Neural cell (in vitro differentiated cells): ENCODE results near the gene PDHX. TPM values are rescaled to one million over a fixed set of nuclear protein-coding genes. Genes with fewer than 3 reads are reported as not detected.

Experiments
- H2AFZ ChIP-seq: fragments of 200-600, 300-800 bp; sonication (generic), shearing (Covaris generic); 2 replicates; pipeline ENCODE4 v1.6.0; 2014; ENCODE audit warnings: low read depth, mild to moderate bottlenecking, antibody characterized with exemption, low read length, moderate library complexity
- H3F3A ChIP-seq: fragments of 200-600 bp; shearing (Covaris generic); 2 replicates; pipeline ENCODE4 v1.6.1; 2016; ENCODE audit warnings: mild to moderate bottlenecking, moderate library complexity, mixed read lengths, antibody characterized with exemption, low read length; ENCODE audit not compliant: insufficient read depth, poor library complexity, severe bottlenecking
- H3K27ac ChIP-seq: fragments of 200-600, 300-800 bp; sonication (generic), shearing (Covaris generic); 2 replicates; pipeline ENCODE4 v1.5.1; 2014; ENCODE audit warnings: mild to moderate bottlenecking, low read length, moderate library complexity
- H3K27me3 ChIP-seq: fragments of 300-800, 200-600 bp; sonication (generic), shearing (Covaris generic); 2 replicates; pipeline ENCODE4 v1.6.0; 2014; ENCODE audit warnings: mild to moderate bottlenecking, low read depth, low read length, moderate library complexity; ENCODE audit not compliant: insufficient read depth
- H3K36me3 ChIP-seq: fragments of 300-800, 200-600 bp; sonication (generic), shearing (Covaris generic); 2 replicates; pipeline ENCODE4 v1.5.1; 2014; ENCODE audit warnings: mild to moderate bottlenecking, antibody characterized with exemption, low read length, moderate library complexity; ENCODE audit not compliant: insufficient read depth
- H3K4me2 ChIP-seq: fragments of 300-800, 200-600 bp; sonication (generic), shearing (Covaris generic); 2 replicates; pipeline ENCODE4 v1.6.0; 2014; ENCODE audit warnings: mild to moderate bottlenecking, low read length
- H3K4me3 ChIP-seq: fragments of 300-800, 200-600 bp; sonication (generic), shearing (Covaris generic); 2 replicates; pipeline ENCODE4 v1.5.1; 2014; ENCODE audit warnings: mild to moderate bottlenecking, low read length, moderate library complexity
- H3K79me2 ChIP-seq: fragments of 200-600 bp; shearing (Covaris generic); replicated peaks from 2 replicates; pipeline ENCODE4 v1.6.0; 2014; ENCODE audit warnings: mild to moderate bottlenecking, low read length, moderate library complexity; ENCODE audit not compliant: insufficient read depth
- H3K9ac ChIP-seq: fragments of 300-800, 200-600 bp; sonication (generic), shearing (Covaris generic); 2 replicates; pipeline ENCODE4 v1.6.1; 2016; ENCODE audit warnings: mild to moderate bottlenecking, low read length, mixed read lengths
- H3K9me2 ChIP-seq: fragments of 200-600 bp; shearing (Covaris generic); 2 replicates; pipeline ENCODE4 v1.6.1; 2016; ENCODE audit warnings: mild to moderate bottlenecking, low read length, mixed read lengths; ENCODE audit not compliant: insufficient read depth
- H3K9me3 ChIP-seq: fragments of 200-600, 300-800 bp; sonication (generic), shearing (Covaris generic); 2 replicates; pipeline ENCODE4 v1.6.1; 2016; ENCODE audit warnings: mild to moderate bottlenecking, mixed run types, low read length, moderate library complexity, mixed read lengths
- H4K20me1 ChIP-seq: fragments of 200-600 bp; shearing (Covaris generic); 2 replicates; pipeline ENCODE4 v1.6.1; 2016; ENCODE audit warnings: mild to moderate bottlenecking, mixed run types; ENCODE audit not compliant: insufficient read depth
- EP300 ChIP-seq: fragments of 450-650 bp; conservative IDR thresholded peaks from 2 replicates; pipeline ENCODE4 v1.6.1; 2014; ENCODE audit warnings: antibody characterized with exemption, mild to moderate bottlenecking, moderate library complexity; ENCODE audit not compliant: poor library complexity, severe bottlenecking
- EZH2 ChIP-seq: fragments of 200-600, 300-800 bp; shearing (Covaris generic), sonication (generic); IDR thresholded peaks from 2 replicates; pipeline ENCODE4 v1.6.1; 2014; ENCODE audit warnings: antibody characterized with exemption, low read length, borderline replicate concordance, mild to moderate bottlenecking; ENCODE audit not compliant: insufficient read depth, poor library complexity, severe bottlenecking
- POLR2AphosphoS5 ChIP-seq: IDR thresholded peaks from 2 replicates; pipeline ENCODE4 v1.6.1; 2012
- RAD21 ChIP-seq: fragments of 450-650 bp; conservative IDR thresholded peaks from 2 replicates; pipeline ENCODE4 v1.6.1; 2014; ENCODE audit warnings: antibody characterized with exemption, mild to moderate bottlenecking, moderate library complexity
- REST ChIP-seq: IDR thresholded peaks from 2 replicates; pipeline ENCODE4 v1.6.1; 2012; ENCODE audit warnings: borderline replicate concordance
- SMC3 ChIP-seq: fragments of 450-650 bp; conservative IDR thresholded peaks from 2 replicates; pipeline ENCODE4 v1.6.1; 2014; ENCODE audit warnings: antibody characterized with exemption, mild to moderate bottlenecking, moderate library complexity; ENCODE audit not compliant: poor library complexity
- polyA plus RNA-seq: library from polyadenylated mRNA; depleted of rRNA; stranded (reverse); fragments of >200 nt; gene quantifications from 2 replicates; pipeline ENCODE4 v1.2.3, GENCODE V29; 2014
- small RNA-seq, 3 experiments: library from RNA; depleted of rRNA; stranded (forward); fragments of <200 nt; gene quantifications; one replicate each; pipeline ENCODE3, GENCODE V24; 2012

PDHX gene
- polyA plus RNA-seq, 1 donor from 2014 or later: 59.8 TPM

GRCh38 chr11:35042913-35043312 is 126.5 kb downstream of the PDHX start:
- Histone ChIP-seq H3K4me3 (no peak overlapping the region), H3F3A (no peaks in the 10 kb centered on the region), H3K79me2 (no peaks in the 10 kb centered on the region), H3K27ac (no peak overlapping the region), H3K9me2 (no peaks in the 10 kb centered on the region), H3K27me3 (no peaks in the 10 kb centered on the region), H3K36me3 (no peaks in the 10 kb centered on the region), H3K4me2 (no peak overlapping the region), H2AFZ (no peak overlapping the region), H3K9me3 (no peaks in the 10 kb centered on the region), H4K20me1 (no peaks in the 10 kb centered on the region), H3K9ac (no peak overlapping the region)
- TF ChIP-seq EZH2: no peak

DNA sequence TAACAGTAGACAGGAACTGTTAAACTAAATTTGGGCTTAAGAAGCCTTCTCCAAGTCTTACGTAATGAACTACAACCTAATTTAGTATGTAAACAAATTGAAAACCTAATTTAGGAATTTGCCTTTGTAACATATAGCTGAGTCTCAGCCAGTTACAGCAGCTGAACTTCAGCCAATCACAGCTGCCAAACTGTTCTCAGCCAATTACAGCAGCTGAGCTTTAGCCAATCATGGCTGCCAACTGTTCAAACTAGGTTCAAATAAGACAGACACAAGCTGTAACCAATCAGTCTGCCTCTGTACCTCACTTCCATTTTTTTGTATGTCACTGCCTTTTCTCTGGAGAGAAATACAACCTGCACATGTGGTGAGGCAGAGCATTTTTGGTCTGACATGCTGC is 127.5 kb downstream of the PDHX start:
- Histone ChIP-seq H3K4me2 (no peak overlapping the region), H3F3A (no peaks in the 10 kb centered on the region), H3K36me3 (no peaks in the 10 kb centered on the region), H3K27me3 (no peaks in the 10 kb centered on the region), H3K9me2 (no peaks in the 10 kb centered on the region), H3K79me2 (no peaks in the 10 kb centered on the region), H3K9me3 (no peaks in the 10 kb centered on the region), H2AFZ (no peak overlapping the region), H3K9ac (no peak overlapping the region), H3K4me3 (no peak overlapping the region), H4K20me1 (no peaks in the 10 kb centered on the region), H3K27ac (no peak overlapping the region)
- TF ChIP-seq EP300: no peak
- no peak for TF ChIP-seq REST
- TF ChIP-seq SMC3: no peak

DNA sequence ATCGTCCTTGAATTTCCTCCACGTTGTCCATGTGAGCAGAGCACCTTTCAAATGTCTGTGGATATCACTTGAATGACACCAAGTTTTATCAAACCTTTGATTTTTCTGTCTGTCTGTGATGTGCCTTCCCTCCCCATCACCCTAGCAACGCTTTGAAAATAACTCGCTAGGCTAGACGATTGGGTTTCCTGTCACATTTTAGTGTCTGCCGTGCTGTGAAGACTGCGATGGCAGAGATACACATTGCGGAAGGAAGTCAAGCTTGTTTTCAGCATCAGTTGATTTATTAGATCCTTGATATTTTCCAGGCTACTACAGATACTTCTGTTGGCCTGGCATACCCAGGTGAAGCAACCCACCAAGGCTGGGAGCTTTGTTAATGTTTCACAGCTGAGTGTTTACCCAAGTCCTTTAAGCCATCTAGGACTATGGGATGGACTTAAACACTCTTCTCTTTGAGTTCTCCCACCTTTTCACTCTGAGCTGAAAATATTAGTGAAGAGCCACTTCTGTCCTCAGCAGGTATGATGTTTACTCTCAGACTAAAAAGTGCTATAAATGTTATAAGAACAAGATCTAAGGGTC is 128.9 kb downstream of the PDHX start:
- peak; percentile 17 for TF ChIP-seq POLR2AphosphoS5
- TF ChIP-seq EP300: peak; percentile 45
- no peak for TF ChIP-seq RAD21
- no peaks in the 10 kb centered on the region for H3K79me2 ChIP-seq

More for the DNA sequence above, 128.9 kb downstream of the PDHX start:
- H3K9me2 ChIP-seq: no peaks in the 10 kb centered on the region
- H3K9me3 ChIP-seq: no peaks in the 10 kb centered on the region
- no peaks in the 10 kb centered on the region for H3K27me3 ChIP-seq
- no peaks in the 10 kb centered on the region for H3F3A ChIP-seq
- no peak overlapping the region for H3K27ac ChIP-seq
- no peak overlapping the region for H3K4me2 ChIP-seq
- no peak overlapping the region for H2AFZ ChIP-seq
- H4K20me1 ChIP-seq: no peaks in the 10 kb centered on the region
- H3K9ac ChIP-seq: no peak overlapping the region
- no peaks in the 10 kb centered on the region for H3K36me3 ChIP-seq
- H3K4me3 ChIP-seq: no peak overlapping the region

Small RNA genes lying within 50 kb of the gene (small RNA-seq; reads per million reads assigned to genes)
- 0 to 0.65 (median 0) reads per million in 3 experiments for gene MIR1343

Other genes with a start within 250 kb of the PDHX start
- gene APIP, start 239 bp upstream of the PDHX start, polyA plus RNA-seq: 45.9 and 52.3 TPM in 2 replicates
- gene CD44, start 222.6 kb downstream of the PDHX start, polyA plus RNA-seq: 0.77 TPM in 1 of 2 replicates, not detected in the other